WI38 (cell line): Measurements from ENCODE around the gene MCTP1.

Experiments
- H3K4me3 ChIP-seq: 2 replicates; pipeline ENCODE4 v1.5.1; 2011; ENCODE audit warnings: low read depth, mild to moderate bottlenecking, control low read depth, low read length
- CTCF ChIP-seq: IDR thresholded peaks from 2 replicates; pipeline ENCODE4 v1.5.1; 2012; ENCODE audit warnings: low read depth, mild to moderate bottlenecking, control low read depth, low read length

MCTP1 gene

DNA sequence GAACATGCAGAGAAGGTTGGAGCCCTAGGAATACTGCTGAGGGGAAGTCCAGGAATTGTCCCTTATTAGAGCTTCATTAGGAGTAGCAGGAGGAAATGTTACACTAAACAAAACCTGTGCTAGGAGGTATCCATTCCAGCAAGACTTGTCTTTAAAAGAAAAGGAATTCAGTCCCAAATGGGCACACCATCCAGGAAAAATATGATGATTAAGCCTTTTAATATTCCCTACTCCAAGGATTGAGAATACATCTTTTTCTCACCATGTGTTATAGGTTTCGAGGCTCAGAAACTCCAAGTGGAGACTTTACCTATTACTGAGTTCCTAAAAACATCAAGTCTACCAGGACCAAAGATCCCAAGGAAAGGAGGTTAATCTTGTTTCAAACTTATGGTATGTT is 179.3 kb downstream of the MCTP1 start:
- TF ChIP-seq CTCF: no peak
- H3K4me3 ChIP-seq: no peak overlapping the region

DNA sequence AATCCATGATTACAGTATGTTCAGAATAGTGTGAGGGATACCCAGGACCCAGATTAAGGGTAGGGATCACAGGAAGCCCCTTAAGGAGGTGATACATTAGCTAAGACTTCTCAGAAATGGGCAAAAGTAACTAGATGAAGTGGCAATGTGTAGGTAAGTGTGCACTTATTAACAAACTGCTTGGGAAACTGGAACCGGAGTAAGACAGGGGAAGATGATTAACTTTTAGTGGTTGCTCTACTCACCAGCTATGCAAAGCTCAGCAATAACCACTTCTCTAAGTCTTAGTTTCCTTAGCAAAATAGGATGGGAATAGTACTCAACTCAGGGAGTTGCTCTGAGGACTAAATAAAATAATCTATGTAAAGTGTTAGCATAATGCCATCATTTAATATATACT is 182.2 kb downstream of the MCTP1 start:
- no peak overlapping the region for H3K4me3 ChIP-seq
- no peak for TF ChIP-seq CTCF

DNA sequence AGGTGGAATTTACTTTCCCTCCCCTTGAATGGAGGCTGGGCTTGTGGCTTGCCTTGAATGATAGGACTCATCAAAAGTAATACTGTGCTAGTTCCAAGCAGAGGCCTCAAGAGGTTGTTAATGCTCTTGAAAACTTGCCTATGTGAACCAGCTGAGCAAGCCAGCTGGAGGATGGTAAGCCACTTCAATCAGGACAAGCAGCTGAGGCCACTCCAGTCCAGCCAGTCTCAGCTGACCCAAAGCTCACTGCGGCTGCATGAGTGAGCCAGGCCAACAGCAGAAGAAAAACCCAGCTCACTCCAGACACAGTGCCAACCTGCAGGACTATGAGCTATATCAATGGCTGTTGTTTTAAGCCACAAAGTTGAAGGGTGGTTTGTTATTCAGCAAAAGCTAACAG is 182.8 kb downstream of the MCTP1 start:
- no peak overlapping the region for H3K4me3 ChIP-seq
- TF ChIP-seq CTCF: no peak

DNA sequence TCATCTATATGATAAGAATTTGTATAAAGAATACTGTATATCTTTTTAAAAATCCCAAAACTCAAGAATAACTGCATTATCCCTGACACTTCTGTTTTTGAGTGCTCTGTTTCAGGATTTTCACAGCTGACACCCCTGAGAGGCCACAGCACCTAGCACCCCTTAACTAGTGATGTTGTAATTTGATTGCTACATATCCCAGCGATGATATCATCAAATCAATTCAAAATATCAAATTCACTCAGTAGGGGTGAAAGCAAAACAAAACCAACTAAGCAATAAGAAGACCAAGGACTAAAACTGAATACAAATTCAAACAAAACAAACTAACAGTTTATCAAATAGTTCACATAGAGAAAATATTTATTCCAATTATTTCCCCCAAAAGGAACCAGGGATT is 184.3 kb downstream of the MCTP1 start:
- no peak for TF ChIP-seq CTCF
- no peak overlapping the region for H3K4me3 ChIP-seq

DNA sequence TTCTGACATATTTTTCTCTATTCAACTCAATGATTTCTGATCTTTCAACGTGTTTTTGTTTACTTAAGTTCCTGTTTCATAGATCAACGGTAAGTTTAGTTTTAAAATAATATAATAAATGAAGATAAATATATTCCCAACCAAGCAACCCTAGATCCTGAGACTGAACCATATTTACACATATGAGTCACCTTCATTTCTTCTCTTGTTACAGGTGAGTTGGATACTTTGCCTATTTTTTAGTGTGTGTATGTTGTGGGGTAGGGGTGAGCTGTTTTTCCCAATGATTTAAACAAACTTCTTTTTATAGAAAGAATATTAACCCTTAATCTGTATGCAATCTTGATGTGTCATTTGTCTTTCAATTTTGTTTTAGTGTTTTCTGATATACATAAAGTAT is 186.9 kb downstream of the MCTP1 start:
- TF ChIP-seq CTCF: no peak
- no peak overlapping the region for H3K4me3 ChIP-seq

DNA sequence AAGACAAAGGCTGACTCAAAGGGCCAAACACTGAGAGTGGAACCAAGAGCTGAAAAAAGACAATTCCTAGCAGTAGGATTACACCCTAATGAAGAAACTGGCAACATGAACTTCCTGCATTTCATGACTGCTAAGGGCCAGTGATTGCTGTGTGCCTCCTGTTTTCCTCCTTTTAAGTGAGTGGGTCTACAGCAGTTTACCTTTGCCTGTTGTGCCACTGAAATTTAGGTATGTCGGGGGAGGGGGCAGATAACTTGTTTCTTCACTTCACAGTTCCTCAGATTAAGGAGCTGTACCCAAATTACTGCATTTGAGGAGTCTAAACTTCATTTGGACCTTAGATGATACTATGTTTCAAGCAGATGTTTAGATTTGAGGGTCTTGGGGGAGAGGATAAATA is 191.7 kb downstream of the MCTP1 start:
- TF ChIP-seq CTCF: no peak
- H3K4me3 ChIP-seq: no peak overlapping the region

- no peak overlapping the region for H3K4me3 ChIP-seq
- no peak for TF ChIP-seq CTCF
Observed at GRCh38 chr5:95090774-95091173, 194.1 kb downstream of the MCTP1 start.
